Uterus (tissue), 4 donors: ENCODE measurements around the gene RAB42. TPM values are rescaled to one million over a fixed set of nuclear protein-coding genes. Genes with fewer than 3 reads are reported as not detected.

Source experiments
- DNase-seq, 2 donors: peaks; one replicate each; pipeline ENCODE4 v3.0.0-alpha.2; 2019 to 2020
- H3K27ac ChIP-seq, 2 donors: fragments of 200-600 bp; sonication (generic); 1 replicate in 1 of 2; 2 replicates in 1 of 2; pipeline ENCODE4 v1.5.1; 2016 to 2018
- H3K27me3 ChIP-seq, 2 donors: fragments of 200-600 bp; sonication (generic); one replicate each; pipeline ENCODE4 v1.5.1; 2018 to 2019; ENCODE audit warnings: control low read depth in 1 of 2
- H3K36me3 ChIP-seq, 2 donors: fragments of 200-600 bp; sonication (generic); one replicate each; pipeline ENCODE4 v1.5.1; 2019; ENCODE audit warnings: control low read depth in 1 of 2
- H3K4me1 ChIP-seq, 2 donors: fragments of 200-600 bp; sonication (generic); one replicate each; pipeline ENCODE4 v1.5.1; 2018 to 2019; ENCODE audit warnings: control low read depth in 1 of 2
- H3K4me3 ChIP-seq, 2 donors: fragments of 200-600 bp; sonication (generic); 1 replicate in 1 of 2; 2 replicates in 1 of 2; pipeline ENCODE4 v1.5.1; 2018 to 2019; ENCODE audit warnings: mild to moderate bottlenecking in 1 of 2
- H3K9me3 ChIP-seq, 2 donors: fragments of 200-600 bp; sonication (generic); one replicate each; pipeline ENCODE4 v1.5.1; 2019; ENCODE audit warnings: control low read depth in 1 of 2
- POLR2A ChIP-seq, 2 donors: fragments of 450-650 bp; IDR thresholded peaks; one replicate each; pipeline ENCODE4 v1.6.1; 2016; ENCODE audit warnings: antibody characterized with exemption in 2 of 2, mild to moderate bottlenecking in 1 of 2, moderate library complexity in 1 of 2
- intact Hi-C: fragments of 100-400 bp; cut with DNase I; formaldehyde crosslinking; loops from one replicate; pipeline ENCODE4 v1.15.1; 2023; ENCODE audit warnings: low total_unique reads
- total RNA-seq, 4 donors: library from RNA; depleted of rRNA in 3 of 4; stranded (reverse); fragments of >200 nt in 3 of 4; gene quantifications; one replicate each; pipeline versions ENCODE4 v1.1.0 to v1.2.4, GENCODE V29; 2014 to 2023
- TF ChIP-seq, protein P1 (sequence below), 4 experiments: fragments of 200-600 bp in 2 of 4; fragments of 450-650 bp in 2 of 4; sonication (generic) in 2 of 4; IDR thresholded peaks; one replicate each; pipeline ENCODE4 v1.5.1; 2016 to 2019; ENCODE audit warnings: antibody characterized with exemption in 4 of 4, mild to moderate bottlenecking in 2 of 4, moderate library complexity in 1 of 4
- donor health status: DM: yes; HTN: yes; CAD: no.

Gene RAB42
- total RNA-seq, 4 donors from 2014 or later, result 3.0 to 15.6 TPM; not detected in 2

- Histone ChIP-seq H3K36me3 (no peaks in the 10 kb centered on the region), H3K27ac (no peak overlapping the region), H3K4me3 (no peak overlapping the region), H3K27me3 (no peaks in the 10 kb centered on the region), H3K4me1 (no peaks in the 10 kb centered on the region), H3K9me3 (no peaks in the 10 kb centered on the region)
- TF ChIP-seq, protein P1, sequence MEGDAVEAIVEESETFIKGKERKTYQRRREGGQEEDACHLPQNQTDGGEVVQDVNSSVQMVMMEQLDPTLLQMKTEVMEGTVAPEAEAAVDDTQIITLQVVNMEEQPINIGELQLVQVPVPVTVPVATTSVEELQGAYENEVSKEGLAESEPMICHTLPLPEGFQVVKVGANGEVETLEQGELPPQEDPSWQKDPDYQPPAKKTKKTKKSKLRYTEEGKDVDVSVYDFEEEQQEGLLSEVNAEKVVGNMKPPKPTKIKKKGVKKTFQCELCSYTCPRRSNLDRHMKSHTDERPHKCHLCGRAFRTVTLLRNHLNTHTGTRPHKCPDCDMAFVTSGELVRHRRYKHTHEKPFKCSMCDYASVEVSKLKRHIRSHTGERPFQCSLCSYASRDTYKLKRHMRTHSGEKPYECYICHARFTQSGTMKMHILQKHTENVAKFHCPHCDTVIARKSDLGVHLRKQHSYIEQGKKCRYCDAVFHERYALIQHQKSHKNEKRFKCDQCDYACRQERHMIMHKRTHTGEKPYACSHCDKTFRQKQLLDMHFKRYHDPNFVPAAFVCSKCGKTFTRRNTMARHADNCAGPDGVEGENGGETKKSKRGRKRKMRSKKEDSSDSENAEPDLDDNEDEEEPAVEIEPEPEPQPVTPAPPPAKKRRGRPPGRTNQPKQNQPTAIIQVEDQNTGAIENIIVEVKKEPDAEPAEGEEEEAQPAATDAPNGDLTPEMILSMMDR (IDR thresholded peaks at IDR 0.05), result no peak
- TF ChIP-seq POLR2A (IDR thresholded peaks at IDR 0.05), result no peak
- intact Hi-C loops, result loop anchor here (5.0 kb wide), 1 partner anchor 88 kb away; no protein-coding TSS in a partner anchor
- no peak for DNase-seq
Observed at GRCh38 chr1:28604962-28605361, 12.9 kb downstream of the RAB42 start.

GRCh38 chr1:28606771-28607170, 14.7 kb downstream of the RAB42 start:
- intact Hi-C loops, result no loop called here
- Histone ChIP-seq H3K27ac (no peak overlapping the region), H3K36me3 (no peaks in the 10 kb centered on the region), H3K4me1 (no peaks in the 10 kb centered on the region), H3K9me3 (no peaks in the 10 kb centered on the region), H3K27me3 (no peaks in the 10 kb centered on the region), H3K4me3 (no peak overlapping the region)
- TF ChIP-seq, protein P1 (IDR thresholded peaks at IDR 0.05), result no peak
- TF ChIP-seq POLR2A (IDR thresholded peaks at IDR 0.05), result no peak
- DNase-seq, result no peak

DNA sequence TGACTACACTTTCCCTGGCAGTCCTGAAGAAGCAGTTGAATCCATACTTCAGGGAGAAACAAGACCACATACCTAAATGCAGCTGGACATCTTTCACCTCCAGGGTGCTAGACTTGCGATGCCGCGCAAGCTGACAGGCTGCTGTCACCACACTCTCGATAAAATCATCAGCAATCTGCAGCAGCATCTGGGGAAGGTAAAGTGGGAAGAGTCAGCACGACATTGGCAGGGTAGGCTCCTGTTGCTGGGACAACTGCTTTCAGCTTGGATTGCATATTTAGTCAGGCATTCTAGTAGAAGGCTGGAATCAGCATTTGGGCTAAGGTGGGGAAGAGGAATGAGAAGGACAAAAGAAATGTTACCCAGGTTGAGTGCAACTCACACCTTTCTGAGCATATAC, 21.1 kb downstream of the RAB42 start:
- TF ChIP-seq, protein P1 (IDR thresholded peaks at IDR 0.05), result no peak
- TF ChIP-seq POLR2A (IDR thresholded peaks at IDR 0.05), result no peak
- Histone ChIP-seq H3K27me3 (no peaks in the 10 kb centered on the region), H3K36me3 (no peaks in the 10 kb centered on the region), H3K9me3 (no peaks in the 10 kb centered on the region), H3K27ac (no peak overlapping the region), H3K4me1 (no peaks in the 10 kb centered on the region), H3K4me3 (no peak overlapping the region)
- no peak for DNase-seq
- intact Hi-C loops, result no loop called here

- no peak overlapping the region for H3K4me3 ChIP-seq
- H3K27ac ChIP-seq, result no peak overlapping the region
- no peaks in the 10 kb centered on the region for H3K9me3 ChIP-seq
- no peaks in the 10 kb centered on the region for H3K36me3 ChIP-seq
- H3K27me3 ChIP-seq, result no peaks in the 10 kb centered on the region
- TF ChIP-seq POLR2A (IDR thresholded peaks at IDR 0.05), result no peak
- no peaks in the 10 kb centered on the region for H3K4me1 ChIP-seq
- no peak for DNase-seq
- intact Hi-C loops, result no loop called here
Observed at GRCh38 chr1:28631713-28632112, 39.6 kb downstream of the RAB42 start.

- Histone ChIP-seq H3K27ac (no peak overlapping the region), H3K27me3 (no peaks in the 10 kb centered on the region), H3K4me1 (no peaks in the 10 kb centered on the region), H3K4me3 (no peak overlapping the region), H3K36me3 (no peaks in the 10 kb centered on the region), H3K9me3 (no peaks in the 10 kb centered on the region)
- TF ChIP-seq POLR2A (IDR thresholded peaks at IDR 0.05), result no peak
- TF ChIP-seq, protein P1 (IDR thresholded peaks at IDR 0.05), result no peak
- DNase-seq, result no peak
- intact Hi-C loops, result no loop called here
Observed at GRCh38 chr1:28632560-28632959, 40.5 kb downstream of the RAB42 start.

- Histone ChIP-seq H3K4me1 (peaks cover 8% of the 10 kb centered on the region in 2 donors), H3K4me3 (no peak overlapping the region), H3K9me3 (no peaks in the 10 kb centered on the region), H3K27ac (no peak overlapping the region), H3K36me3 (no peaks in the 10 kb centered on the region), H3K27me3 (no peaks in the 10 kb centered on the region)
- DNase-seq, result no peak
- no peak for TF ChIP-seq POLR2A (IDR thresholded peaks at IDR 0.05)
- TF ChIP-seq, protein P1 (IDR thresholded peaks at IDR 0.05), result no peak
- intact Hi-C loops, result no loop called here
Observed at GRCh38 chr1:28640766-28641165, 48.7 kb downstream of the RAB42 start.
